Fibroblast of lung (primary cell): ENCODE results near the gene MRNIP.

Experiments used
- EZH2 ChIP-seq: IDR thresholded peaks from 2 replicates; pipeline ENCODE4 v1.5.1; 2012; ENCODE audit warnings: low read length, control low read depth, mild to moderate bottlenecking; ENCODE audit errors: missing control alignments
- TF ChIP-seq, protein P1 (sequence below), 2 donors: IDR thresholded peaks in 1 of 2; conservative IDR thresholded peaks in 1 of 2; 1 replicate in 1 of 2; 2 replicates in 1 of 2; pipeline ENCODE4 v1.5.1; 2011 to 2012; ENCODE audit warnings: low read length in 2 of 2, control low read depth in 1 of 2, inconsistent platforms in 1 of 2, low read depth in 1 of 2, mild to moderate bottlenecking in 1 of 2

DNA sequence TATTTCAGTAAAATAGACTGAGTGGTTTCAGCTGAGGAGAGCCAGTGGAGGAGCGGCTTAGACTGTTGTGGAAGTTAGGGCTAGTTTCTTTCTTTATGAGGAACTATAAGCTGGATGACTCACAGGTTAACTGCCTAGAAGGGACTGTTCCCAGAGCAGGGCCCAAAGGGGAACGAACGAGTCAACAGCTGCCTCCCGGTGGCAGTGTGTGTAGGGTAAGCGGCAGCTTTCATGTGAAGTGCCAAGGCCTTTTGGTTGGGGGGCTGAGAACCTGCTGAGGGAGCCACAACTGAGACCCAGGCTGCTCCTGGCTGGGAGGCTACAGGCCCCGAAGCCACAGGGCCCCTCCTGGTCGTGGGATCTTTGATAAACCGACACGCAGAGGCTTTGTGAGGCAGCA lies 30.9 kb downstream of the MRNIP start:
- TF ChIP-seq, protein P1, sequence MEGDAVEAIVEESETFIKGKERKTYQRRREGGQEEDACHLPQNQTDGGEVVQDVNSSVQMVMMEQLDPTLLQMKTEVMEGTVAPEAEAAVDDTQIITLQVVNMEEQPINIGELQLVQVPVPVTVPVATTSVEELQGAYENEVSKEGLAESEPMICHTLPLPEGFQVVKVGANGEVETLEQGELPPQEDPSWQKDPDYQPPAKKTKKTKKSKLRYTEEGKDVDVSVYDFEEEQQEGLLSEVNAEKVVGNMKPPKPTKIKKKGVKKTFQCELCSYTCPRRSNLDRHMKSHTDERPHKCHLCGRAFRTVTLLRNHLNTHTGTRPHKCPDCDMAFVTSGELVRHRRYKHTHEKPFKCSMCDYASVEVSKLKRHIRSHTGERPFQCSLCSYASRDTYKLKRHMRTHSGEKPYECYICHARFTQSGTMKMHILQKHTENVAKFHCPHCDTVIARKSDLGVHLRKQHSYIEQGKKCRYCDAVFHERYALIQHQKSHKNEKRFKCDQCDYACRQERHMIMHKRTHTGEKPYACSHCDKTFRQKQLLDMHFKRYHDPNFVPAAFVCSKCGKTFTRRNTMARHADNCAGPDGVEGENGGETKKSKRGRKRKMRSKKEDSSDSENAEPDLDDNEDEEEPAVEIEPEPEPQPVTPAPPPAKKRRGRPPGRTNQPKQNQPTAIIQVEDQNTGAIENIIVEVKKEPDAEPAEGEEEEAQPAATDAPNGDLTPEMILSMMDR (conservative IDR thresholded peaks at IDR 0.05 in 1 of 2, IDR thresholded peaks at IDR 0.05 in 1 of 2; ENCODE audit: low read depth in 1 of 2, low read length in 2 of 2) = no peak
- no peak for TF ChIP-seq EZH2
